Kidney (tissue), 14 donors: ENCODE results near the gene DERL3. TPM values are rescaled to one million over a fixed set of nuclear protein-coding genes. Genes with fewer than 3 reads are reported as not detected.

Source experiments
- DNase-seq, 5 donors: peaks; one replicate each; pipeline ENCODE4 v3.0.0-alpha.2; 2013 to 2020
- FAIRE-seq: peaks from 2 replicates; lab custom pipeline; 2012; peaks lifted over from hg19 to GRCh38; lab: Jason Lieb, UNC
- H3K27ac ChIP-seq, 2 donors: one replicate each; pipeline ENCODE4 v1.7.0; 2013; ENCODE audit warnings: low read depth in 2 of 2, low read length in 2 of 2, inconsistent platforms in 1 of 2
- H3K27me3 ChIP-seq: one replicate; pipeline ENCODE4 v1.7.1; 2013; ENCODE audit warnings: low read length, inconsistent platforms; ENCODE audit not compliant: control insufficient read depth, insufficient read depth
- H3K36me3 ChIP-seq, 3 donors: one replicate each; pipeline versions ENCODE4 v1.7.0 to v1.7.1; 2013; ENCODE audit warnings: low read length in 3 of 3, control low read depth in 1 of 3, inconsistent platforms in 1 of 3; ENCODE audit not compliant: insufficient read depth in 3 of 3, control insufficient read depth in 2 of 3
- H3K4me1 ChIP-seq, 3 donors: one replicate each; pipeline versions ENCODE4 v1.7.0 to v1.7.1; 2013; ENCODE audit warnings: low read length in 3 of 3, inconsistent platforms in 1 of 3, low read depth in 1 of 3; ENCODE audit not compliant: control insufficient read depth in 2 of 3, insufficient read depth in 2 of 3
- H3K4me3 ChIP-seq, 3 donors: one replicate each; pipeline versions ENCODE4 v1.7.0 to v1.8.1; 2013; ENCODE audit warnings: low read length in 3 of 3, control low read depth in 1 of 3, inconsistent platforms in 1 of 3
- H3K9ac ChIP-seq, 3 donors: one replicate each; pipeline versions ENCODE4 v1.7.0 to v1.7.1; 2013; ENCODE audit warnings: low read length in 3 of 3, control low read depth in 1 of 3, inconsistent platforms in 1 of 3
- H3K9me3 ChIP-seq, 3 donors: one replicate each; pipeline versions ENCODE4 v1.7.0 to v1.7.1; 2013; ENCODE audit warnings: low read length in 3 of 3, control low read depth in 1 of 3, inconsistent platforms in 1 of 3; ENCODE audit not compliant: control insufficient read depth in 2 of 3, insufficient read depth in 1 of 3
- CTCF ChIP-seq: IDR thresholded peaks from 3 replicates; pipeline ENCODE4 v1.5.1; 2012; ENCODE audit warnings: mild to moderate bottlenecking, moderate library complexity, borderline replicate concordance; ENCODE audit not compliant: insufficient read depth; ENCODE audit errors: extremely low read depth
- intact Hi-C: fragments of 100-400 bp; cut with DNase I; formaldehyde crosslinking; loops from one replicate; pipeline ENCODE4 v1.11.1; 2022
- polyA plus RNA-seq: library from polyadenylated mRNA; stranded (reverse); fragments of 350-450 nt; fragmentation: Illumina TruSeq; extraction: RNeasy Lipid Tissue Mini Kit (QIAGEN cat#74804); gene quantifications from one replicate; pipeline ENCODE4 v1.2.3, GENCODE V29; 2014; ENCODE audit warnings: low read depth, low replicate concordance; ENCODE audit not compliant: insufficient read depth
- total RNA-seq: library from RNA; stranded (reverse); fragmentation: NEBNext Ultra II Directional; extraction: Animal tissue kit (Norgen Biotek cat#: 25700); gene quantifications from one replicate; pipeline ENCODE4 v1.2.1, GENCODE V29; 2021
- donor health status: control.
- donor health status: control.
- donor health status: control.
- donor health status: control.
- donor health status: control.
- donor health status: DM: yes; HTN: yes; CAD: no.
- donor health status: Normal renal cell carcinoma (clear cell type).

Gene DERL3
- total and polyA plus RNA-seq, 2 donors from 2014 or later: 3.1 to 24.7 TPM

DNA sequence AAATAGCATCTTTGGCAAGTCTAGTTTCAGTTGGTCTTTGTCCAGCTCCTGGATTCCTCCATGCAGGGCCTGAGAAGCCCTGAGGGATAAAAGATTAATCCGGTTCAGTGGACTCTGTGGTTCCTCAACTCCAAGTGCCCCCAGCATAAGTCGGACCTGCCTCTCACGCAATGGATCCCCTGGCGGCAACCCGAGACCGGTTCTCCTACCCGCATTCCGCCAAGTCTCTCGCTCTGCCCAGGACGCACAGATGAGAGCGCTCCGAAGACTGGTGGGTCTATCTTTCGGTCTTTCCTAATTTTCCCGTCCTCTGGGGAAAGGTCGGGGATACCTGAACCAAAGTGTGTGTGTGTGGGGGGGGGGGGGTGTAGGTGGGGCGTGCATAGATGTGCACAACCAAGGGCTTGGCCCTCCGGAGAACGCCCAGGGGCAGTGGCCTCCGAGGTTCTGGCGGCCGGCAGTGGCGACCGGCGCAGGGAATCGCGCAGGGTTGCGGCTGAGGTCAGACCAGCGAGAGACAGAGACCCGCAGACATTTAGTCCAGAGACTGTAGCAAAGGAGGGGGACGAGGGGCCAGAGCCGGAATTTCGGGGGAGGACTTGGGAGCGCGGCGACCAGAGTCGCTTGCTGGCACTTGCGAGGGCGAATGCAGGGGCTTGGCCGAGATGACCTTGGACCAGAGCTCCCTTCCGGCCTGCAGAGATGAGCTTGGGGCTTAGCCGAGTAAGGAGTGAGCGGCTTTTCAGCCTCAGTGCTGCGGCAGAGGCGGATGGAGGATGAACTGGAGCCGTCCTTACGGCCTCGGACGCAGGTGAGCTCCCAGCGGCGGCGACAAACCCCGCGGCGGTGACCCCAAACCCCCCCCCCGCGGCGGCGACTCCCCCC lies 18.2 kb upstream of the DERL3 start:
- H3K36me3 ChIP-seq: no peaks in the 10 kb centered on the region
- FAIRE-seq (no peak), DNase-seq (peak; percentile 75 to 86 (median 82))
- no peaks in the 10 kb centered on the region for H3K27me3 ChIP-seq
- H3K4me3 ChIP-seq: peak overlapping the region; percentile 51 to 85 (median 79)
- H3K9me3 ChIP-seq: no peaks in the 10 kb centered on the region
- TF ChIP-seq CTCF: no peak
- H3K9ac ChIP-seq: peak overlapping the region; percentile 48 to 82 (median 63)
- intact Hi-C loops: no loop called here
- peak overlapping the region; percentile 64 to 93 for H3K27ac ChIP-seq
- peaks cover 0 to 8% (median 3%) of the 10 kb centered on the region in 3 donors for H3K4me1 ChIP-seq

DNA sequence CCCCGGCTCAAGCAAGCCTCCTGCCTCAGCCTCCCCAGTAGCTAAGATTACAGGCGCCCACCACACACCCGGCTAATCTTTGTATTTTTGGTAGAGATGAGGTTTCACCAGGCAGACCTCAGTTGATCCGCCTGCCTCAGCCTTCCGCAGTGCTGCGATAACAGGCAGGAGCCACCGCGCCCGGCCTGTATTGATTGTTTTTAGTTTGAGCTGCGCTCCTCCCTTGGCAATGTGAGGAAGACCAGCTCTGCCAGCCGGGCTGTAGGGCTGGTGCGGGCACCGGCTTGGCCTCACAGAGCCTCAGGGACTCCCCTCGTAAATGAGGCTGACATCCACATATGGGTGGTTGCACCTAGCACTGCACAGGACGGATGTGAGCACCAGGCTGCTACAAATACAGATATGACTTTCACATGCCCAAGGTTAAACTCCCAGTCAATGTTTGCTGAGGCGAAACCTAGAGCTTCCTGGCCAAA lies 11.4 kb upstream of the DERL3 start:
- FAIRE-seq: no peak
- no peaks in the 10 kb centered on the region for H3K9me3 ChIP-seq
- no peaks in the 10 kb centered on the region for H3K36me3 ChIP-seq
- no peak overlapping the region for H3K4me3 ChIP-seq
- no peaks in the 10 kb centered on the region for H3K27me3 ChIP-seq
- H3K27ac ChIP-seq: no peak overlapping the region
- DNase-seq: peak in 3 of 5 donors; percentile 44 to 76 (median 62)
- H3K9ac ChIP-seq: no peak overlapping the region
- intact Hi-C loops: no loop called here
- no peak for TF ChIP-seq CTCF
- H3K4me1 ChIP-seq: peaks cover 0 to 17% (median 0%) of the 10 kb centered on the region in 3 donors

GRCh38 chr22:23849009-23850006 lies 10.5 kb upstream of the DERL3 start:
- Histone ChIP-seq H3K27me3 (no peaks in the 10 kb centered on the region), H3K4me1 (peaks cover 0 to 26% (median 0%) of the 10 kb centered on the region in 3 donors), H3K9me3 (no peaks in the 10 kb centered on the region), H3K36me3 (no peaks in the 10 kb centered on the region), H3K4me3 (no peak overlapping the region), H3K27ac (no peak overlapping the region), H3K9ac (no peak overlapping the region)
- peak; percentile 97 for TF ChIP-seq CTCF
- FAIRE-seq: no peak
- intact Hi-C loops: loop anchor here (10.0 kb wide), 1 partner anchor 75 kb away; the partner anchor contains the start of gene MMP11
- DNase-seq: peak; percentile 89 to 94 (median 91)
